A549 (cell line): ENCODE results near the gene SLC39A11.

Experiments used
- CBX8 ChIP-seq: fragments of 200-600 bp; sonication (generic); IDR thresholded peaks from 2 replicates; pipeline ENCODE4 v1.6.1; 2016
- CTCF ChIP-seq: fragments of >200 bp; sonication (Bioruptor Twin); formaldehyde crosslinking; IDR thresholded peaks from 3 replicates; pipeline ENCODE4 v1.5.1; 2016
- HES2 ChIP-seq: fragments of >200 bp; sonication (Bioruptor Twin); formaldehyde crosslinking; IDR thresholded peaks from 2 replicates; pipeline ENCODE4 v1.6.1; 2016
- KDM1A ChIP-seq: fragments of 200-600 bp; sonication (generic); IDR thresholded peaks from 2 replicates; pipeline ENCODE4 v1.6.1; 2016; ENCODE audit warnings: low read depth, mild to moderate bottlenecking
- MAZ ChIP-seq: fragments of 150-350 bp; IDR thresholded peaks from 2 replicates; pipeline ENCODE4 v1.6.1; 2014; ENCODE audit warnings: antibody characterized with exemption, low read depth, low read length, borderline replicate concordance
- POLR2A ChIP-seq: IDR thresholded peaks from 2 replicates; pipeline ENCODE4 v1.6.1; 2012; ENCODE audit warnings: mild to moderate bottlenecking, low read length
- POLR2AphosphoS2 ChIP-seq: conservative IDR thresholded peaks from 2 replicates; pipeline ENCODE4 v1.6.1; 2012; ENCODE audit warnings: low read length, improper control_type of control experiment, inconsistent platforms
- RAD21 ChIP-seq, 2 experiments: fragments of >200 bp in 1 of 2; sonication (Bioruptor Twin) in 1 of 2; formaldehyde crosslinking in 1 of 2; IDR thresholded peaks in 1 of 2; conservative IDR thresholded peaks in 1 of 2; 2 replicates in 1 of 2; 3 replicates in 1 of 2; pipeline ENCODE4 v1.6.1; 2012 to 2018; ENCODE audit warnings: inconsistent platforms in 1 of 2

- TF ChIP-seq POLR2AphosphoS2 (no peak), CTCF (no peak), CBX8 (no peak), POLR2A (no peak), KDM1A (no peak), MAZ (no peak), HES2 (no peak), RAD21 (conservative IDR thresholded peaks at IDR 0.05 in 1 of 2, IDR thresholded peaks at IDR 0.05 in 1 of 2) (no peak)
Observed at GRCh38 chr17:72813481-72813880, 279.0 kb downstream of the SLC39A11 start.
